SHP77 treated with DMSO at 0.1 percent for 48 hours (cell line): ENCODE results near the gene GOLGA6L6.
"Not testable (repeated sequence)": the region's sequence is repeated elsewhere in the genome, so short reads cannot be mapped to it uniquely, and the experiment has no call there.

Experiments
- DNase-seq: peaks from one replicate; lab custom pipeline; 2025; lab: John Stamatoyannopoulos, UW

The GOLGA6L6 gene, protein sequence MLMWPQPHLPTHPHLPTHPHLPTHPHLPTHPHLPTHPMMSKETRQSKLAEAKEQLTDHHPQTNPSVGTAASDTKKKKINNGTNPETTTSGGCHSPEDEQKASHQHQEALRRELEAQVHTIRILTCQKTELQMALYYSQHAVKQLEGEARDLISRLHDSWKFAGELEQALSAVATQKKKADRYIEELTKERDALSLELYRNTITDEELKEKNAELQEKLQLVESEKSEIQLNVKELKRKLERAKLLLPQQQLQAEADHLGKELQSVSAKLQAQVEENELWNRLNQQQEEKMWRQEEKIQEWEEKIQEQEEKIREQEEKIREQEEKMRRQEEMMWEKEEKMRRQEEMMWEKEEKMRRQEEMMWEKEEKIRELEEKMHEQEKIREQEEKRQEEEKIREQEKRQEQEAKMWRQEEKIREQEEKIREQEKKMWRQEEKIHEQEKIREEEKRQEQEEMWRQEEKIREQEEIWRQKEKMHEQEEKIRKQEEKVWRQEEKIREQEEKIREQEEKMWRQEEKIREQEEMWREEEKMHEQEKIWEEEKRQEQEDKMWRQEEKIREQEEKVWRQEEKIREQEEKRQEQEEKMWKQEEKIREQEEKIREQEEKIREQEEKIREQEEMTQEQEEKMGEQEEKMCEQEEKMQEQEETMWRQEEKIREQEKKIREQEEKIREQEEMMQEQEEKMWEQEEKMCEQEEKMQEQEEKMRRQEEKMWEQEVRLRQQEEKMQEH

DNA sequence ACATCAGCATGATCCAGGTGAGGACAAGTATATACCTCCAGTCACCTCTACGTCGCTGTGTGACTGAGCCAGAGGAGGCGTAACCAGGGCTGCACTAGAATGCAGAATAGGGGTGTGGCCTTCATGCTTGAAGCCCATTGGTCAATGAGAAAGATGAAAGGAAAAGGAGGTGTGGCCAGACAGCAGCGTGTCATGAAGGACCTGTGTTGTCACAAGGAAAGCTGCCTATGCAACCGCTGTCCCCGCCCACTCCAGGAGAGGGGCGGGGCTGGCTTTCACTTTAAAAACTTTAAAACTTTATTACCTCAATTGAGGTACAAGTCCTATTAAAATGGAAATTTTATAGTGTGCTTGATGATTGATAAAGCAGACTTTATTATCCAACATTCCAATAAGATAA lies at the start of gene GOLGA6L6:
TSS of gene GOLGA6L6 (minus strand) at position 101 of the 400 bp plus-strand sequence. CDS start at position 10, 91 bp downstream.
- not testable (repeated sequence) for DNase-seq

DNA sequence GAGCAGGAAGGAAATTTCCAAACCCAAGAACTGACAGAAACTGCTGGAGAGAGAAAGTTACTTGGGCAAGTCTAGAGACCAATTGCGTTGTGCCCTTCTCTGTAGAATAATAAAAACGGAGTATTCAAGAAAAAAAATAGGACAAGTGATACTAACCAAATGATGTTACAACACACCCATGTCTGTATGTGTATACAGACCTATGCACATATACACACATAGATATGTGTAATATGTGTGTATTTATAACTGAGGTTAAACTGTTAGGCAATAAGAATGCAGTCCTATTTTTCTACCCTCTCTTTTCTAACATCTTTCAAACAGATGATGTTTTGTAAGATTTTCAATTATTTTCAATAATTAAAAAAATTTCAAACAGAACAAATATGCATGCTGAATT lies 48.5 kb upstream of the GOLGA6L6 start:
- DNase-seq: not testable (repeated sequence)

DNA sequence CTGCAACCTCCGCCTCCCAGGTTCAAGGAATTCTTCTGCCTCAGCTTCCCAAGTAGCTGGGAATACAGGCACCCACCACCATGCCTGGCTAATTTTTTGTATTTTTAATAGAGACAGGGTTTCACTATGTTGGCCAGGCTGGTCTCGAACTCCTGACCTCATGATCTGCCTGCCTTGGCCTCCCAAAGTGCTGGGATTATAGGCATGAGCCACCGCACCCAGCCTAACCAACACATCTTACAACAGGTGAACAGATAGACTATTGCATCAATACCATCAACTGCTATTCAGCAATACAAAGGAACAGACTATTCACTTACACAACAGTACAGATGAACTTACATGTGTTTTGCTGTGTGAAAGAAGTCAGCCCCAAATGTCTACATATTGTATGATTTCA lies 45.2 kb upstream of the GOLGA6L6 start:
- DNase-seq: not testable (repeated sequence)

DNA sequence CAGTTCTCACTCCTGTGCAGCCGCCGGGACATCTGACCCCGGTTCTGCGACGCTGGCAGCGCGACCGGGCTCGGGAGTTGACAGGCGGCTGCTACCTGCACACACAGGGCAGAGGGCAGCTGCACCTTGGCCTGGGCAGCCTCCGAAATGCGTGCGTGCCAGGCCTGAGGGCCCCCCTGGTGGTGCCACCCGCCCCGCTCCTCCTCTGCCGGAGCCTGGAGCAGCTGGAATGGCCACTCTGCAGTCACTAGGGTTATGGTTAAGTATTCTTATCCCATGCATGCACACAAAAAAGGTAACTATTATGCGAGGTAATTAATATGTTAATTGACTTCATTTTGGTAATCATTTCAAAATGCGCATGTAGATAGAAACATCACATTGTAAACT lies 41.1 kb upstream of the GOLGA6L6 start:
- DNase-seq: not testable (repeated sequence)

GRCh38 chr15:20582109-20582725 lies 40.6 kb upstream of the GOLGA6L6 start:
- not testable (repeated sequence) for DNase-seq

GRCh38 chr15:20581261-20582108 lies 39.9 kb upstream of the GOLGA6L6 start:
- not testable (repeated sequence) for DNase-seq

DNA sequence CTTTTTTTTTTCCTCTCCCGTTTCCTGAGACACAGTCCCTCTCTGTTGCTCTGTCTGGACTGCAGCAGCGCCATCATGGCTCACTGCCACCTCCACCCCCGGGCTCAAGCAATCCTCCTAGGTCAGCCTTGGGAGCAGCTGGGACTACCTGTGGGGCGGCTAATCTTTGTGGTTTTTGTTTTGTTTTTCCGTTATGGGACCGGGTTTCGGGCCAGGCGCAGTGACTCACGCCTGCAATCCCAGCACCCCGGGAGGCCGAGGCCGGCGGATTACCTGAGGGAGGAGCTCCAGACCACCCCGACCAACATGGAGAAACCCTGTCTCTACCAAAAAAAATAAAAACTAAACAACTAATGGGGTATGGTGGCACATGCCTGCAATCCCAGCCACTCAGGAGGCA lies 38.1 kb upstream of the GOLGA6L6 start:
- not testable (repeated sequence) for DNase-seq

- not testable (repeated sequence) for DNase-seq
Measured at GRCh38 chr15:20551289-20551688, 9.7 kb upstream of the GOLGA6L6 start.

GRCh38 chr15:20505926-20506658 lies 35.5 kb downstream of the GOLGA6L6 start:
- DNase-seq: not testable (repeated sequence)

DNA sequence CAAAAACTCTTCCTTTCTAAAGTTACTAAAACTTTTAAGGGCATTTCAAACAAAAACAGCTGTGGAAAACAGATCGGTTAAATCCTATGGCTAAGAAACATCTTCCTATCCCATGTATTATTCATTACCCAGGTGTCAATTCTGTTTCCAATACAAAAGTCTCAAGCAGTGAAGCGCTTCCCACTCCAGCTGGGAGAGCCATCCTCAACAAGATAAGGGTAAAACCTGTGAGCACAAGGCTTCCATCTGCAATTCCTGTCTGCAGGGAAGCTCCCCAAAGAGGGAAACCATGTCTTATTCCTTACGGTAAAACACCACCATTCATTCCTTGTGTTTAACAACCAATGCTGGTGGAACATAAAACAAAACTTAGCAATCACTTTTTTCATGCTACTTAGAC lies 38.8 kb downstream of the GOLGA6L6 start:
- not testable (repeated sequence) for DNase-seq

DNA sequence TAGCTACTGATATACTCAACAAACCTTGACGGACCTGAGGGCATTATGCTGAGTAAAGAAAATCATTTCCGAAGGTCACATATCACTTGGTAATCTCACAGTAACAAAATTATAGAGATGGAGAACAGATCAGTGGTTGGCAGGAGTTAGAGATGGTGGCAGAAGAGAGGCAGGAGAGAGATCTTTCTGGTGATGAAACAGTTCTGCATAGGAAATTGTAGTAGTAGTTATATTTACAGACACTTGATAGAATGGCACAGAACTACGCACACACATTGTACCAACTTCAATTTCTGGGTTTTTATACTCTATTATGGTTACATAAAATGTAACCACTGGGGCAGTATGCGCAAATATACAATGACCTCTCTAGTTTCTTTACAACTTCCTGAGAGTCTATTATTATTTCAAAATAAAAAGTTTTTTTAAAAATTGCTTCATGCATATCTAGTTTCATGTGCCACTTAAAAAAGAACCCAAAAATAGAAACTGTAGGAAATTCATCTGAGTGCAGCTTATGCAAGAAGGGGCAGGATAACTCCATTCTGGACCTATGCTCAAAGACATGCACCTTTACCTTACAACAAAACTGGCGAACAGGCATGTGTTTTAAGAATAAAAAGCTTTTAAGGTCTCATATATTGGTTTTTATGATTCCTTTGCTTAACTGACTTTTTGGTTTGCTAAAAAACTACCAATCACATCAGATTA lies 39.9 kb downstream of the GOLGA6L6 start:
- not testable (repeated sequence) for DNase-seq

GRCh38 chr15:20497781-20498180 lies 43.8 kb downstream of the GOLGA6L6 start:
- not testable (repeated sequence) for DNase-seq

DNA sequence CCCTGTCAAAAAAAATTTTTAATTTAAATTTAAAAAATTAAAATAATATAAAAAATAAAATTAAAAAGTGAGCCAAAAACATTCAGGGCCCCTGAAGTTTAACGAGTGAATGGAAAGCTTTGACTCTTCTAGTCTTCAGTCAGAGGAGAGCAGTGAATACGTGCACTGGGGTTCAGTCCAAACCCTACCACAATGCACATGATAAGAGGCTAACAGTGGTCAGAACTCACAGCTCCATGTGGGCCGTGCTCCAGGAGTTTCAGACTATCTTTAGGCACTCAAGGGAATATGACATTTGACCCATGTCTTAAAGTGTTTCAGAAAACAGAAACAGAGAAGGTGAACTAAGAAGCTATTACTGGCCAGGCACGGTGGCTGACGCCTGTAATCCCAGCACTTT lies 48.6 kb downstream of the GOLGA6L6 start:
- not testable (repeated sequence) for DNase-seq

DNA sequence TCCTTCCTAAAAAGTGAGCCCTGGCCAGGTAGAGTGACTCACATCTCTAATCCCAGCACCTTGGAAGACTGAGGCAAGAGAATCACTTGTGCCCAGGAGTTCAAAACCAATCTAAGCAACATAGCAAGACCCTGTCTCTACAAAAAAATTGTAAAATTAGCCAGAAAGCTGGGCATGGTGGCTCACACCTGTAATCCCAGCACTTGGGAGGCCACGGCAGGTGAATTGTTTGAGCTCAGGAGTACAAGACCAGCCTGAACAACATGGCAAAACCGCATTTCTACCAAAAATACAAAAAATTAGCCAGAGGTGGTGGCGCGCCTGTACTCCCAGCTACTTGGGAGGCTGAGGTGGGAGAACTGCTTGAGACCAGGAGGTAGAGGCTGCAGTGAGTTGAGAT lies 49.0 kb downstream of the GOLGA6L6 start:
- not testable (repeated sequence) for DNase-seq

- not testable (repeated sequence) for DNase-seq
Measured at GRCh38 chr15:20489320-20489719, 52.3 kb downstream of the GOLGA6L6 start.
